ENCODE results near the gene USP11. TPM values are rescaled to one million over a fixed set of nuclear protein-coding genes. Genes with fewer than 3 reads are reported as not detected.

USP11 gene
- total RNA-seq, 2 donors from 2014 or later, result 50.8 to 68.6 TPM

DNA sequence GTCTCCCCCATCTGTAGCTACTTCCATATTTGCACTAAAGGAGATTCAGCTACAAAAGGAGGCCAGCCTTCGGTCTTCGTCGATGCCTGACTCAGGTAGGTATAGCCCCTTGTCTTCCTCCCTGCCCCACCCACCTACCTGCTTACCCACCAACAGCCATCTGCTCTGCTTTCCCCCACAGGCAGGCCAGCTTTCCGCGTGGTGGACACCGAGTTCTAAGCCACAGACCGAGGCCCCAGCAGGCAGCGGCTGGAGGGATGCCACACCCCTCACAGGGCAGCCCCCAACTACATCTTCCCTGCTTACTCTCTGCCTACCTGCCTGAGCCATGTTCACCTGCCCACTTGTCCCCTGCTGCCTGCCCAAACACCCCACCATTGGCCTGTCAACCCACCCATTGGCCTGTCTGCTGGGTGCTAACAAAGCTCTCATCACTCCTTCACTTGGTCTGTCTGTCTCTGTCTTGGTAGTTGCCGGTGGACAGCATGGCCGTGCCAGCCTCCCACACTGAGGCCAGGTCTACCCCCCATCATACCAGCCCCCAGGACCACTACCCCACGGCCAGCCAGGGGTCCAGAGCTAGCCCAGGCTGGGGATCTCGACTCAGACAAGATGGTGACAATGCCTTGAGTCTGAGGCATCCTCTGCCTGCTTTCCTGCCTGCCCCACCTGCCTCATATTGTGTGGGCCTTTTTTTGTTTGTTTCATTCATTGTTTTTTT is 4.1 kb upstream of the USP11 start:
- peaks cover 31% of the 10 kb centered on the region for H3K36me3 ChIP-seq
- no peak for TF ChIP-seq CTCF (IDR thresholded peaks at IDR 0.05)
- no peaks in the 10 kb centered on the region for H3K27me3 ChIP-seq (replicated peaks; ENCODE audit: insufficient read depth)
- no peak for ATAC-seq (ENCODE audit: insufficient number of reproducible peaks, low FRiP score, low read depth)
- H3K4me3 ChIP-seq, result no peak overlapping the region
- no peak overlapping the region for H3K27ac ChIP-seq
- DNase-seq (ENCODE audit: low spot score), result no peak
- H3K4me1 ChIP-seq (ENCODE audit: control insufficient read depth in 1 of 2, low read depth in 2 of 2), result peaks cover 0 to 6% of the 10 kb centered on the region in 2 donors
- no peaks in the 10 kb centered on the region for H3K9me3 ChIP-seq

DNA sequence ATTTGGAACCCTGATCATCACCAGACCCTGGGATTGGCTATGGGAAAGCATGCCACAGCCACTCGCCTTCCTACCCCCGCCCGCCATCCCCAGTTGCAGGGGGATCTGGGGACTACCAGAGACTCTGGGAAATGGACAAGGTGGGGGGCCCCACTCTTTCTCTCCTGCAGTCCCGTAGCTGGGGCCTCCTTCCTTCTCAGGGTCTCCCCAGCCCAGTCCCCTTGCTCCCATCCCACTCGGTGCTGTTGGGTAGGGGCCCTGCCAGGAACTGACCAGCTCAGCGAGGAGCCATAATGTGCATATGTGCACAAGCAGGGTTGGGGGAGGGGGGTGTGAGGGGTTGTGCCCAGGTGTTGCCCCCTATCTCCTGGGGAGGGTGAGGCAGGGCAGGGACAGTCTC is 3.4 kb upstream of the USP11 start:
- ATAC-seq (ENCODE audit: insufficient number of reproducible peaks, low FRiP score, low read depth) (no peak), DNase-seq (ENCODE audit: low spot score) (no peak)
- Histone ChIP-seq H3K4me1 (ENCODE audit: control insufficient read depth in 1 of 2, low read depth in 2 of 2) (peaks cover 0 to 6% of the 10 kb centered on the region in 2 donors), H3K9me3 (no peaks in the 10 kb centered on the region), H3K36me3 (peaks cover 28% of the 10 kb centered on the region), H3K27me3 (replicated peaks; ENCODE audit: insufficient read depth) (no peaks in the 10 kb centered on the region), H3K4me3 (no peak overlapping the region), H3K27ac (no peak overlapping the region)
- no peak for TF ChIP-seq CTCF (IDR thresholded peaks at IDR 0.05)

DNA sequence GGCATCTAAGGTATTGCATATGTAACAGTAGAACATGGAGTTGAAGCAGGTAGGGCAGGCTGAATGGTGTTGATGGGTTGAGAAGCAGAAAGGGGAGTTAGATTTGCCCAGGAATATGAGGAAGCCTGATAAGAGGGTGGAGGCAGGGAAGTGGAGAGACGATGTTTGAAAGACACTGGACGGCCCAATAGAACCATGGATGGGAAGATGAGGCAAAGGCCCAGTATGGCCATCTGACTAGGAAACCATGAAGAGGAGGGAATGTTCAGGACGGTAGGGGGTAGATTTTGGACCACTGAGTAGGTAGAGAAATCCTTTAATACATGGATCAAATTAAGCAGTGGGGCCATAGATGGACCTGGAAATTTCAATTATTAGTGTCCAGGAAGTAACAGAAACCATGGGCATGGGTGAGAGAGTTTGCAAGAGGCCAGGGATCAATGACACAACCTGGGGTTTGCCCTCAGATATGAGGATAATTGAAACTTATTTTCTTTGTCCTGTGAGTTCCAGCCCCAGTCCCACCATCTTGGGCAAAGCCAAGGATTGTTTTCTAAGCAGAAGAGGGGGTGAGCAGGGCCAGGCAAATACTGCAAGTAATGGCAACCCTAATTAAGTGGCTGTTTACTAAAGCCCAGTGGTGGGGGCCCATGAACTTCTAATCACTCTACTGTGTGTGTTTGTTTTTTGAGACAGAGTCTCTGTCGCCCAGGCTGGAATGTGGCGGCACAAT is 2.5 kb upstream of the USP11 start:
- TF ChIP-seq CTCF (IDR thresholded peaks at IDR 0.05), result no peak
- H3K9me3 ChIP-seq, result no peaks in the 10 kb centered on the region
- no peak for DNase-seq (ENCODE audit: low spot score)
- H3K27me3 ChIP-seq (replicated peaks; ENCODE audit: insufficient read depth), result no peaks in the 10 kb centered on the region
- no peak overlapping the region for H3K27ac ChIP-seq
- H3K4me1 ChIP-seq (ENCODE audit: control insufficient read depth in 1 of 2, low read depth in 2 of 2), result peaks cover 0 to 6% of the 10 kb centered on the region in 2 donors
- H3K36me3 ChIP-seq, result peaks cover 20% of the 10 kb centered on the region
- no peak for ATAC-seq (ENCODE audit: insufficient number of reproducible peaks, low FRiP score, low read depth)
- H3K4me3 ChIP-seq, result no peak overlapping the region

DNA sequence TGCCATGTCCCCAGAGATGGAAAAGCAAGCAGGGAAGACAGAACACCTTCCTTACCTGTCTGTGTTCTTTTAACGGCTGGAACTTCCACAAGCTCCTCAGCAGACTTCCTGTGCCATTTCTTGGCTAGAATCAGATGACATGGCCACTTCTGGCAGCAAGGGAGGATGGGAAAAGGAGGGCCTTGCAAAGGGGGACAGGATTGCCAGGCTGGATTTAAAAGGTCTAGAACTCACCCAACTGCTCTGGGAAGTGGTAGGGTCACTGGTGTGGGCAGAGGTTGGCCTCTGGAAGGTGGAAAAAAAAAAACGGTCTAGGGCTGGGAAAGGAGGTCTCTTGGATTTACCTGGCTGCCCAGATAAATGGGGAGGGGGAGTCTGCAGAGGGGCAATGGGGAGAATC is 1.6 kb upstream of the USP11 start:
- no peak overlapping the region for H3K27ac ChIP-seq
- H3K9me3 ChIP-seq, result no peaks in the 10 kb centered on the region
- ATAC-seq (ENCODE audit: insufficient number of reproducible peaks, low FRiP score, low read depth) (no peak), DNase-seq (ENCODE audit: low spot score) (no peak)
- peaks cover 0 to 6% of the 10 kb centered on the region in 2 donors for H3K4me1 ChIP-seq (ENCODE audit: control insufficient read depth in 1 of 2, low read depth in 2 of 2)
- peaks cover 15% of the 10 kb centered on the region for H3K36me3 ChIP-seq
- no peak for TF ChIP-seq CTCF (IDR thresholded peaks at IDR 0.05)
- no peak overlapping the region for H3K4me3 ChIP-seq
- H3K27me3 ChIP-seq (replicated peaks; ENCODE audit: insufficient read depth), result no peaks in the 10 kb centered on the region

DNA sequence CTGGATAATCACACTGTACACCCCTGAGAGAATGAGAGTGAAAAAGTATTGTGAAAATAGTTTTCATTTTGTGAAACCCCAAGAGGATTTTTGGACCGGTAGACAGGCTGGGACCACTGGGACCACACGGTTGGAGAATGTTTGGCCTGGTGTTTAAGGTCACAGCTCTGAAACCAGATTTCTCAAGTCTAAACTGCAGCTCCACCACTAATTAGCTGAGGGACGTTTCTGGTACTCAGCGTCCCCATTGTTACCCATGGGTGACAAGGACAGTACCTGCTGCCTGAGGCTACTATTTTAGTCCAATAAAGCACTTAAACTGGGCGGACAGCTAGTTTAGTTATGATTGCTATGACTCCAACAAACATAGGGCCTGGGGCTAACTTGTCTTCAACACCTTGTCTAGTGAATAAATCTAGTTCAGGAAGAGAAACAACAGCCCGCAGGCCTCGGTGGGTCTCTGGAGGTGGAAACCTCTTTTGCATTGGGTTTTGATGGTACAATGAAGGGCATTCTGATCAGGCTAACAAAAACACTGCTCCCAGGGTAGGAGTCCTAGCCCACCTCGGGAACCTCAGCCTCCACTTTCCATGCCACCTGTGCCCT is 509 bp upstream of the USP11 start:
- Histone ChIP-seq H3K4me1 (ENCODE audit: control insufficient read depth in 1 of 2, low read depth in 2 of 2) (peaks cover 0 to 11% of the 10 kb centered on the region in 2 donors), H3K36me3 (peaks cover 8% of the 10 kb centered on the region), H3K27me3 (replicated peaks; ENCODE audit: insufficient read depth) (no peaks in the 10 kb centered on the region), H3K4me3 (peak overlapping the region; percentile 80), H3K27ac (peak overlapping the region; percentile 93 to 98), H3K9me3 (no peaks in the 10 kb centered on the region)
- ATAC-seq (ENCODE audit: insufficient number of reproducible peaks, low FRiP score, low read depth) (no peak), DNase-seq (ENCODE audit: low spot score) (no peak)
- no peak for TF ChIP-seq CTCF (IDR thresholded peaks at IDR 0.05)

All from thoracic aorta (tissue), 2 donors.